CD4-positive, alpha-beta T cell treated with Interleukin-15 for 4 hours (primary cell): ENCODE results near the gene KCNJ18.
"Not testable (repeated sequence)": the region's sequence is repeated elsewhere in the genome, so short reads cannot be mapped to it uniquely, and the experiment has no call there.

Experiments used
- DNase-seq: peaks from one replicate; pipeline ENCODE4 v3.0.0-alpha.2; 2020; ENCODE audit warnings: low spot score

KCNJ18 gene

GRCh38 chr17:21671437-21671836, 20.9 kb upstream of the KCNJ18 start:
- DNase-seq: not testable (repeated sequence)

- DNase-seq: not testable (repeated sequence)
These were observed 20.5 kb upstream of the KCNJ18 start for GRCh38 chr17:21671871-21672270.

- DNase-seq: not testable (repeated sequence)
These were observed 18.7 kb upstream of the KCNJ18 start for GRCh38 chr17:21673451-21674241.

GRCh38 chr17:21674242-21674731, 18.0 kb upstream of the KCNJ18 start:
- DNase-seq: no peak

GRCh38 chr17:21674891-21675738, 17.2 kb upstream of the KCNJ18 start:
- DNase-seq: not testable (repeated sequence)

- not testable (repeated sequence) for DNase-seq
These were observed 16.6 kb upstream of the KCNJ18 start for GRCh38 chr17:21675739-21676130.

GRCh38 chr17:21676281-21677111, 15.8 kb upstream of the KCNJ18 start:
- DNase-seq: no peak

GRCh38 chr17:21677126-21677910, 15.0 kb upstream of the KCNJ18 start:
- no peak for DNase-seq

- DNase-seq: no peak
These were observed 14.4 kb upstream of the KCNJ18 start for GRCh38 chr17:21677911-21678310.

- no peak for DNase-seq
These were observed 13.8 kb upstream of the KCNJ18 start for GRCh38 chr17:21678393-21679081.

- DNase-seq: no peak
These were observed 12.8 kb upstream of the KCNJ18 start for GRCh38 chr17:21679256-21680146.

- no peak for DNase-seq
These were observed 12.0 kb upstream of the KCNJ18 start for GRCh38 chr17:21680366-21680765.

- DNase-seq: not testable (repeated sequence)
These were observed 11.4 kb upstream of the KCNJ18 start for GRCh38 chr17:21680850-21681351.

- not testable (repeated sequence) for DNase-seq
These were observed 10.7 kb upstream of the KCNJ18 start for GRCh38 chr17:21681576-21681975.

- DNase-seq: not testable (repeated sequence)
These were observed 10.2 kb upstream of the KCNJ18 start for GRCh38 chr17:21682130-21682529.

GRCh38 chr17:21683142-21683712, 9.1 kb upstream of the KCNJ18 start:
- not testable (repeated sequence) for DNase-seq

GRCh38 chr17:21683897-21684296, 8.4 kb upstream of the KCNJ18 start:
- not testable (repeated sequence) for DNase-seq

GRCh38 chr17:21684384-21684783, 7.9 kb upstream of the KCNJ18 start:
- not testable (repeated sequence) for DNase-seq
